Measurements from ENCODE around the gene TMEM250.

GRCh38 chr9:136152543-136152866 lies 33.8 kb upstream of the TMEM250 start:
- no peak for TF ChIP-seq POLR2AphosphoS5 (IDR thresholded peaks at IDR 0.05; ENCODE audit: insufficient read depth in 1 of 2, low read depth in 1 of 2)
- TF ChIP-seq CTCF (IDR thresholded peaks at IDR 0.05) = no peak
